Activated naive CD8-positive, alpha-beta T cell treated with anti-CD3 and anti-CD28 coated beads, Interleukin-2, amount 10 ng/mL, durations not matched to agents 7 days and 5 days (primary cell): ENCODE data around the gene ABCA13. TPM values are rescaled to one million over a fixed set of nuclear protein-coding genes. Genes with fewer than 3 reads are reported as not detected.

Experiments used
- ATAC-seq: fragments of 150-1000 bp; cut with Tn5 transposase; one replicate; pipeline ENCODE4 v1.10.0; 2021; ENCODE audit warnings: low read depth, moderate library complexity
- POLR2A ChIA-PET: fragments of 350-600 bp; sonication (Branson Sonifier 250); formaldehyde crosslinking; loops from one replicate; lab custom pipeline; 2021; ENCODE audit warnings: antibody characterized with exemption; lab: Charles Lee
- DNase-seq: peaks from one replicate; pipeline ENCODE4 v3.0.0; 2021
- H3K27ac Mint-ChIP-seq: one replicate; pipeline ENCODE4 v1.8.0; 2022; ENCODE audit warnings: mild to moderate bottlenecking, mixed read lengths
- H3K27me3 Mint-ChIP-seq: one replicate; pipeline ENCODE4 v1.8.0; 2022; ENCODE audit warnings: mild to moderate bottlenecking, moderate library complexity, mixed read lengths
- H3K36me3 Mint-ChIP-seq: one replicate; pipeline ENCODE4 v1.8.0; 2021; ENCODE audit warnings: mild to moderate bottlenecking, mixed read lengths
- H3K4me1 Mint-ChIP-seq: one replicate; pipeline ENCODE4 v1.8.0; 2021; ENCODE audit warnings: mixed read lengths
- H3K4me3 Mint-ChIP-seq: one replicate; pipeline ENCODE4 v1.8.0; 2022; ENCODE audit warnings: mild to moderate bottlenecking, moderate library complexity, mixed read lengths
- H3K9me3 Mint-ChIP-seq: one replicate; pipeline ENCODE4 v1.8.0; 2021; ENCODE audit warnings: mixed read lengths
- total RNA-seq, 2 experiments: library from RNA; stranded (reverse); gene quantifications; one replicate each; pipeline ENCODE4 v1.2.3, GENCODE V29; 2021

Gene ABCA13
- total RNA-seq, 2 experiments from 2014 or later = 0.06 to 0.17 TPM

GRCh38 chr7:48681006-48681405 lies 509.7 kb downstream of the ABCA13 start:
- ATAC-seq (no peak), DNase-seq (no peak)
- Mint-ChIP-seq H3K9me3 (no peaks in the 10 kb centered on the region), H3K4me3 (no peak overlapping the region), H3K27me3 (peaks cover 3% of the 10 kb centered on the region), H3K4me1 (no peaks in the 10 kb centered on the region), H3K27ac (no peak overlapping the region), H3K36me3 (no peaks in the 10 kb centered on the region)
- POLR2A ChIA-PET = no interaction called here

DNA sequence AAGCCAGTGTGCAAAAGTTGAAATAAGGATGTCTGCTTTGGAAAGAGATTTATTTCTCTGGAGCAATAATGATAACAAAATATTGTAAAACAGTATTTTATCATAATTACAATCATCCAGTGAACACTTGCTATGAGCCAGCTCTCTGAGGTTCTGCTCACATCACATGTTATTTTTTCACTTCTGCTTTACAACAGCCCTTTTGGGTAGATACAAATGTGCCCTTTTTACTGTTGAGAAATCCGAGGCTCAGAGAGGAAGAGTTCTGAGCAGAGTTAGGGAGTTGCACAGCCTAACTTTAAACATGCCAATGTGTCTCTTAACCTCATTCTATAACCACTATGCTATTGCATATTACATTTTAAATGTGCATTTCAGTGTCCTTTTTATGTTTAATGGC lies 520.5 kb downstream of the ABCA13 start:
- Mint-ChIP-seq H3K27me3 (peaks cover 1% of the 10 kb centered on the region), H3K4me1 (no peaks in the 10 kb centered on the region), H3K9me3 (peaks cover 2% of the 10 kb centered on the region), H3K27ac (no peak overlapping the region), H3K4me3 (no peak overlapping the region), H3K36me3 (no peaks in the 10 kb centered on the region)
- ATAC-seq (no peak), DNase-seq (no peak)
- POLR2A ChIA-PET = no interaction called here

Other genes starting within 250 kb of the ABCA13 start
- under 1 TPM; 0.17 to 0.34 TPM for gene PKD1L1, start 223.0 kb upstream of the ABCA13 start, total RNA-seq
- gene HUS1, start 191.8 kb upstream of the ABCA13 start, total RNA-seq = 10 to 100 TPM; 40.6 to 44.9 TPM
- not detected for gene SUN3, start 142.4 kb upstream of the ABCA13 start, total RNA-seq
- gene C7orf57, start 135.9 kb upstream of the ABCA13 start, total RNA-seq = under 1 TPM; 0.14 to 0.40 TPM
- gene UPP1, start 82.2 kb upstream of the ABCA13 start, total RNA-seq = 10 to 100 TPM; 50.4 to 55.1 TPM